Renal cortical epithelial cell (primary cell): ENCODE data around the gene KDM4B. TPM values are rescaled to one million over a fixed set of nuclear protein-coding genes. Genes with fewer than 3 reads are reported as not detected.
"Not testable (repeated sequence)": the region's sequence is repeated elsewhere in the genome, so short reads cannot be mapped to it uniquely, and the experiment has no call there.

Source experiments
- DNase-seq: peaks from one replicate; pipeline ENCODE4 v3.0.0-alpha.2; 2011; ENCODE audit warnings: low read depth
- total RNA-seq: library from RNA; depleted of rRNA; stranded (reverse); fragments of >200 nt; gene quantifications from 2 replicates; pipeline ENCODE4 v1.2.3, GENCODE V29; 2014

KDM4B gene
- total RNA-seq, 1 donor from 2014 or later = 47.0 TPM

DNA sequence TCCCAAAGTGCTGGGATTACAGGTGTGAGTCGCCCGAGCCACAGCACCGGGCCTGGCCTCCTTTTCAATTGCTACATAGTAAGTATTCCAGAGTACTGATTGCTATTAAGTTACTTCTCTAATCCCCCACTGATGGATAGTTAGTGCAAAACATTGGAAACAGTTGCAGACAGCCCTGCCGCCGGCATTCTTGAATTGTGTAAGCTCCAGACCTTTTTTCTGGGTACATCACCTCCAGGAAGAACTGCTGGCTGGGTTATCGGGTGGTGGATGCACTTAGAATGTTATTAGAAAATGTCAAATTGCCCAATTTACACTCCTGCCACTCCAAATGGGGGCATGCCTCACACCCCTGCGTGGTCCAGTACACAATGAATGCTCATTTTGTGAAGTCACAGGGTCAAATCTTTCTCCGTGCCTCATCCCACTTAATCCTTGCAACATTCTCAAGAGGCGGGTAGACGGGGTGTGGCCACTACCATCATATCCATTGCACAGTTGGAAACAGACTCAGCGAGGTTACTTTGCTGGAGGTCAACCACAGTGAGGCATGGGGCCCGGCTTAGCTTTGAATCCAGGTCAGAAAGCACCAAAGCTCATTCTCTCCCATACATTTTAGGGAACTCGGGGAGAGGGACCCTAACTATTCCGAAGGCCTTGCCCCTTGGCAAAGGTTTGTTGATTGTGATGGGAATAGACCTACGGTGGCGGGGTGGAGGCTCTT is 1.0 kb upstream of the KDM4B start:
- DNase-seq = peak; percentile 15

DNA sequence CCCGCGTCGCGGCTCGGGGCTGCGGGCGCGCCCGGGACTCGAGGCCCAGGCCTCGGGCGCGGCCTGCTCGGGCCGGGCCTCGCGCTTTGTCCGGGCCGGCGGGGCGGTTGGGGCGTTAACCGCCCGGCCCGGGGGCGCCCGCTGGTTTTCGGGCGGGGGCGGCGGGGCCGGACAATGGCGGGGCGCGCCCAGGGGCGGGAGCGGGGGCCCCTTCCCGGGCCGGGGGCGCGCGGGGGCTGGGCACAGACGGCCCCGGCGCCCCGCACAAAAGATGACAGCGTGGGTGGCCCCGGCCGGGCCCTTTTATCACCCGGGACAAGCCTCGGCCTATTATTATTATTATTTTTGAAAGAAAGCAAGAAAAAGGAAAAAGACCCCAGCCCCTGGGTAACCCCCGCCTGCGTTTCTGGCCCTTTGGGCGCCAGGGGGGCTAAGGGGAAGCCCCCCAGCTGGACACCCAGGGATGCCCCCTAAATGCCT is 419 bp downstream of the KDM4B start:
- DNase-seq = no peak

DNA sequence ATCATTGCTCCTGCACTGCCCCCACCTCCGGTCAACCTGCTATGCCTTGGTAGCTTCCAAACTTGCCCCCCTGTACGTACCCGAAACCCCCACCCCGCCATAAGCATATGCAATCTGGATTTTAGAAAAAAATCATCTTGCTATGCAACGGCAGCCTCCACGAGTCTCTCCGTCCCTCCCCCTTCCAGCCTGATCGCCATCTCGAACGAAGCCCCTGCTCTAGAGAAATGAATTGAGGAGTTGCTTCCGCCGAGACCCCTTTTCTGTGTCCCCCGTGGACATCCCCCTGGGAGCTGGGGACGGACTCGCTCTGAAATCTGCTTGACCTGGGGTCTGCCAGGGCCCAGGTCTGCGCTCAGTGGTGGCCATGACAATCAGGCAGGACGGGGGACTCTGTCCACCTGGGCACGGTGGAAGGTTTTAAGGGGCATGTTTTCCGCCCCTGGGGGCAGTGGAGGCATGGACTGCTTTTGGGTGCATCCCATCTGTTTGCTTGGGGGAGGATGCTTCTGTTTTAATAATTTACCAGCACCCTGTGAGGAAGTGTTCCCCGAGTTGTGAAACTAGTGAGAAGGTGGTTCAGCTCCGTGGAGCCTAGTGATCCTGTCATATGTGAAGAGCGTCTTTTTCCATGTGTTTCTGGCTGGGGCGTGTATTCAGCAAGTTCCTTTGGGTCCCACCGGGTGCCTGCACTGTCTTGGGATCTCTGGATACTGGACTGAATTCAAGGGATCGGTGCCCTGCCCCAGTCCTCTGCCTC is 1.0 kb downstream of the KDM4B start:
- DNase-seq = peak; percentile 53

DNA sequence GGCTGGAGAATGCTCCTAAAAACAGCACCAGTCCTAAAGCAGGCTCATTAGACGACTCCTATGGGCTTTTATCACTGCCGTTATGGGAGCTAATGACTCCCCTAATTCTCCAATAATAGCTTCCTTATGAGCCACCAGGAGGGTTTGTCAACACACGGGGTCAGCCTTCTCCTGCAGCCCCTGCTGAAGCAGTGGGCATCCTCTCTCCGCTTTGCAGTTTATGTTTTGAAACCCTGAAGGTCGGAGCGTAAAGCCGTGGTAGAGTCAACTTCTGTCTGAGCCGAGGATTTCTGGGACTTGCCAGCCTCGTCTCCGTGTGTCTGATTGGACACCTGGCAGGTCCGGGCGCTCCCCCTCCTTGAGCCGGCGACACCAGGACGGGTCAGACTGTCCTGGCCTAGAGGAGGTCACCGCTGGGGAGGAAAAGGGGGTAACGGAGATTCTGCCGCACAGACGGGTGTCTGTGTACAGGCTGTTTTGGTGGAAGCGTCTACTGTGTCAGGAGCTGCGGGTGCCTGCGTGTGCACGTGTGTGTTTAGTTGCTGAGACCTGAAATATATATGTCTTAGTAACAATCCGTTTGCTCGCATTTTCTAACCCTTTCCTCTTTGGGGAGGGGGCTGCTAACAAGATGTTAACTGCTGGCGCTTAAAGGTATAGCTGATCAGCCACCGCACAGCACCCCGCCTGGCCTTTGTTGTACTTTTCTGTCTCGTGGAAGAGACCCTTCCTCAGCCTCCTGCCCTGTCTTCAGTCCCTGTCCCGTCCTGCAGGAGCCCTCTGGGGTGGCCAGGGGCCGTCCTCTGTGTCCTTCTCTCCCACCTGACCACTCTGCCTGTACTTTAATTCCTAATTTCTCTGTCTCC is 1.9 kb downstream of the KDM4B start:
- DNase-seq = no peak

DNA sequence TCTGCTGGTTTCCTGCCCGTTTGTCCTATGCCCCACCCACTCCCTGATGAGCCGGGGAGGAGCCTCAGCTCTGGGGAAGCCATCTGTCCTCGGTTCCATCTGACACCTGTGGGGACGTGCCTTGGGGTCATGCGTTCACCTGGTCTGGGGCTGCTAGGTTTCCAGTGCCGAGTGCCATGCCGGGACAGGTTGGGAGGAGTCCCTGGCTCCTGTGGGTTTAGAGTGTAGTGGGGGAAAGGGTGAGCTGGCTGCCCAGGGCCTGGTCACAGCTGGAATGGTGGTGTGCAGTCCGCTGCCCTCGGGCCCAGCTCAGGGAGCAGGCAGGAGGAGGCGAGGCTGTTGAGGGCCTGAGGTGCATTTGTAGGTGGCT is 2.5 kb downstream of the KDM4B start:
- DNase-seq = no peak

DNA sequence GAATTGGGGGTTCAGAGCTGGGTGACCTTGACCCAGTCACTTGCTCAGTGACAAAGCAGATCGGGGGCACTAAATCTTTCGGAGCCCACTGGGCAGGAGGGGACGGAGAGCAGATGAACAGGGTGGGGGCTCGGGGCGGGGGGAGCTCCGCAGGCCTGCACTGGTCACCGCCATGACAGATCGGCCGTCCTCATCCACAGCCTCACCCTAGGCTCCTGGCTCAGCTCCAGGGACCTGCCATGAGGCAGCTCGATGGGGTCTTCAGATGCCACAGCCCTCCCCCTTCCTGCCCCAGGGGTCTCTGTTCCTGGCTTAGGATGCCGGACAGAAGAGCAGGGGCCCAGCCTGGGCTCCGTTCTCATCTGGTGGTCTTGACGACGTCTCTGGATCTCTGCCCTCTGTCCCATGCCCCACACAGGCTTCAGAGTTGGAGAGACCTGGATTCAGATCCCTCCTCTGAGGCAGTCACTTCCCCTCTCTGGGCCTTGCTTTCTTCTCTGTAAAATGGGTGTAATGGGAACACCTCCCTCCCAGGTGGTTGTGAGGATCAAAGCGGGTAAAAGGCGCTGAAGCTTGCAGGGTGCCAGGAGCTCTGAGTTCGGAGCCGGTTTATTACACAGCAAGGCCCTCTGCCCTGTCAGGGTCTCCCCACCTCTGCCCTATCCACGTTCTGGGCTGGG is 3.0 kb downstream of the KDM4B start:
- DNase-seq = no peak

DNA sequence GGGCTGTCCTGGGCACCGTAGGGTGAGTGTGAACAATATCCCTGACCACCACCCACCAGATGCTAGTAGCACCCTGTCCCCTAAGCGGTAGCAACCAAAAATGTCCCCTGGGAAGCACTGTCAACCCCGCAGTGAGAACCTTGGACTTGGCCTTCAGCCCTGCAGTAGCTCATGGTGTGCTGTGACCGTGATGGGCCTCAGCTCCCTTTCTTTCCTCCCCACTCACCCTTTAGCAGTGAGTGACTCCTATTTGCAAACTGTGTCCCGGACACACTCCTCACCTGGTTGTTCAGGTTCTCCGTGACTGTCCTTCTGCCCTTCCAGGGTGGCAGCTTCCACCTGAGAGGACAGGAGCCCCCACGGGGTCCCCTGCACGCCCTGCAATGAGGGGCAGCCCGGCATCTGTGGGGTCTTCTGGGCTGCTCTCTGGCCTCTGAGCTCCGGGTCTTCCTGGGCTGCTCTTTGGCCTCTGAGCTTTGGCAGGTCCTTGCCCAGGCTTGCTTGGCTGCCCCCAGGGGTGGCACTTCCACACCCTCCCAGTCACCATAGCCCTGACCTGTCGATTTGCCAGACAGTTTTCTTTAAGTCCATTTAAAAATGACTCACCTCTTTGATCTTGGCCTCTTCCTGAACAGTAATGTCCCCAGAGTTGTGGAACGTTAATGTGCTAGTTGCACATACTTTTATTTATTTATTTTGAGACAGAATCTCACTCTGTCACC is 3.8 kb downstream of the KDM4B start:
- DNase-seq = peak; percentile 84

DNA sequence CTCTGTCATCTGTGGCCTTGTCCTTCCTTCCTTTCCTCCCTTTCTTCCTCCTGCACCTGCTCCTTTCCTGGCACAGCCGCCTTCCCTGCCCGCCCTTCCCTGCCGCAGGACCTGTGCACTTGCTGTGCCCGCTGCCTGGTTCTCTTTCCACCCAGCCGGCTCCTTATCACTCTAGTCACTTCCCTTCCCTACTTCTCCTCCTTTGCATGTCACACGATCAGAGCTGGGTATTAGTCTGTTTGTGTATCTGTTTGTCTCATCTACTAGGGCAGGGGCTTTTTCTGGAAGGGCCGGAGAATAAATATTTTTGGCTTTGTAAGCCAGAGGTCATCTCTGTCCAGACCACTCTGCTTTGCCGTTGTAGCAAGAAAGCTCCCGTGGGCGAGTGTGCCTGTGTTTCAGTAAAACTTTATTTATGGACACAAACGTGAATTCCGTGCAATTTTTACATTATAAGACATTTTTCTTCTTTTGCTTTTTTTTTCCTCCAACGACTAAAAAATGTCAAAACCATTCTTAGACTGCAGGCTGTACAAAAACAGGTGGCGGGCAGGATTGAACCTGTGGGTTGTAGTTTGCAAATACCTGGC is 6.1 kb downstream of the KDM4B start:
- no peak for DNase-seq

DNA sequence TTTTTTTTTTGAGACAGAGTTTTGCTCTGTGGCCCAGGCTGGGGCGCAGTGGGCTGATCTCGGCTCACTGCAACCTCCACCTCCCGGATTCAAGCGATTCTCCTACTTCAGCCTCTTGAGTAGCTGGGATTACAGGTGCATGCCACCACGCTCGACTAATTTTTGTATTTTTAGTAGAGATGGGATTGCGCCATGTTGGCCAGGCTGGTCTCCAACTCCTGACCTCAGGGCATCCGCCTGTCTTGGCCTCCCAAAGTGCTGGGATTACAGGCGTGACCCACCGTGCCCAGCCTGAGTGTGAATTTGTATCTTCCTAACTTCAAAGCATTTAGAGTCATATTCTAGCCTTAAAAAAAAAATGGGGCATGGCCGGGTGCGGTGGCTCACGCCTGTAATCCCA is 6.7 kb downstream of the KDM4B start:
- not testable (repeated sequence) for DNase-seq

DNA sequence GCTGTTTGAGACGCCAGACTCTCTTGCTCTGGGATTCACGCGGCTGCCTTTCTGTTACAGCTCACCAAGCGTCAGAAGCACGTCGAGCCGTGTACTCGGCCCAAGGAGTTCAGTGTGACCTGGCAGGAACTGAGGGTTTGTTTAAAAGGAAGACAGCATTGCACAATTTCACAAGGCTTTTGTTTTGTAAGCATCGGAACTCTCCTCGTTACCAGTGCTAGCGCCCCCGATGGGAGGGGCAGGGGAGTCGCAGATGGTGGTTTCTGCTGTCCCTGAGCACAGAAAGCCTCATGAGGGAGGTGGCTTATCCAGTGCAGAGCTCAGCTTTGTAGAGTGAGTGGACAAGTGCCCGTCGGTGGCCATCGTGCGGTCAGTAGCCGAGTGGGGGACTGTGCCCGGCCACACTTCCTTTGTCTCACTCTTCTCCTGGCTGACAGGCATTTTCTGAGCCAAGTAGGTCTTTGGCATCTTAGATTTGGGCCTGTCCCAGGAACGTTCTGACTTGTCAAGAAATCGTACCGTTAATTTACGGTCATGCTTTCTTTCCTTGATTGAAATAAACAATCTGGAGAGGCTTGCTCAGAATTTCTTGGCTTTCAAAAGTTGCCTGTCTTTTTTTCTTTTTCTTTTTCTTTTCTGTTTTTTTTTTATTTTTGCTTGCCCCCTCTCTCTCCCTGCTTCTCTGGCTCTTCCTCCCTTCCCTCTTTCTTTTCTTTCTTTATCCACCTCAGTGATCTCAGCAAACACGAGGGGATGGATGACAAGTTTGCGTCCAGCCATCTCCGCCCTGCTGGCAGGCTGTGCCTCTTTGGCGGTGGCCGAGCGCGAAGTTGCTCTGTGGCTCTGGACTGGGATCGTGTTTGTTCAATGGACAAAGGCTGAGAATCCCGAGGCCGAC is 7.7 kb downstream of the KDM4B start:
- peak; percentile 93 for DNase-seq

DNA sequence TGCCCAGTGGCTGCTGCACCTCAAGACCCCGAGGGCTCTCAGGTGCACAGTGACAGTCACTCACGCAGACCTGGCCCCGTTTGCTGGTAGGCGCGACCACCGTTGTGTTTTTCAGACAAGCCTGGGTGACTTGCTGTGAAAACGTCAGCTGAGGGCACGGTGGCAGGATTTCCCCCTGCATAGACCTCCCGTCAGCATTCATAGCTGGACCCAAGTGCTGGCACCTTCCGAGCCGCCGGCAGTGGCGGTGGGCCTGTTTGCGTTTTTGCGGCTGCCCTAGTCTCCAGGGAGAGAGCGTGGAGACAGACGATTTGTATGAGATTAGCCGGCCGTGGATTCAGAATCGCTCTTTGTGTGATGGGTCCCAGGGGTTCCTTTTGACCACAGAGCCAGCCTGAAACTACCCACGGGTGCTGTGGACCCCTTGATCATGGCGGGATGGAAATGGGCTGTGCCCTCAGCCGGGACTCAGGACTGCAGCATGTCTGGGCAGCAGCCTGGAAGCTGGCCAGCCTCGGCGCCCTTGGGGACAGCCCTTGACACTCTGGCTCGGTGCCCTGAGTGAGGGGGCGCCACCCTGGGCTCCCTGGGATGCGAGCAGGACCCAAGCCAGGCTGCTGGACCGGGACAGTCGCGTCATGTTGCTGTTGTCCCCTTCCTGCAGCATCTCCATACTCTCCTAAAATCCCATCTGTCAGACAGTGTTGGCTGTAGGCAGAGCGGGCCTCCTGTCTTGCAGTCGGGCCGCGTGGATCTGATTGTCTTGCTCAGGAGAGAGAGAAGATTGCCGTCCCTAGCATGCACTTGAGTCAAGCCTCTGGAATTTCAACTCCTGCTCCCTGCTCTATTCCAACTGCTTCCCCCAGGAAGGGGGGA is 8.6 kb downstream of the KDM4B start:
- DNase-seq = peak; percentile 25

DNA sequence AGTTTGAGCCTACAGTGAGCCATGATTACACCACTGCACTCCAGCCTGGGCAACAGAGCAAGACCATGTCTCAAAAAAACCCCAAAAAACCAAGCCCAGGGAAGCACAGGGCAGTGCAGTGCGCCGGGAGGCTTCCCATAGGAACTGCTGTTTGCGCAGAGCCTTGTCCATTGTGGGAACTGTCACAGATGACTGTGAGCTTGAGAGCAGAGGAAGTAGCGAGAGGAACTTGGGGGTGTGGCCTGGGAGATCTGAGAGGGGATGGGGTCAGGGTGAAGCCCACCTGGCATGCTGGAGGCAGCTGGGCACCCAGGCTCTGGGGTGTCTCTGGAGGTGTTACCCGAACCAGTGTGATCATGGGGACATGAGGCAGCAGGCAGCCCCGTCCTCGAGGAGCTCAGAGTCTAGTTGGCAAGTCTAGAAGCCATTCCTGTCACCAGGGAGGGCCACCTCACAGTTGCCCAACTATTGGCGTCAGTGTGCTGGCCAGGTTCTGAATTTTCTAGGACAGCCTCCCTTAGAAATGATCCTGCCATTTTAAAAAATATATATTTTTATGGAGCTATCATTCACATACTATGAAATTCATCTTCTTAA is 10.4 kb downstream of the KDM4B start:
- no peak for DNase-seq

DNA sequence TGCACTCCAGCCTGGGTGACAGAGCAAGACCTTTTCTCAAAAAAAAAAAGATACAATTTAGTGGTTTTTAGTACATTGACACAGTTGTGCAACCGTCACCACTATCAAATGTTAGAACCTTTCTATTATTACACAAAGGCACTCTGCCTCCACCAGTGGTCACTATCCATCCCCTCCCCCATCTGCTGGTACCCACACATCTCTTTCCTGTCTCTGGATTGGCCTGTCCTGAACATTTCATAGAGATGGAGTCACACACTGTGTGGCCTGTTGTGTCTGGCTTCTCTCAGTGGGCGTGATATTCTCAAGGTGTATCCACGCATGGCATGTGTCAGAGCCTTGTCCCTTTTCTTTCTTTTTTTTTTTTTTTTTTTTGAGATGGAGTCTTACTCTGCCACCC is 11.2 kb downstream of the KDM4B start:
- peak; percentile 33 for DNase-seq

DNA sequence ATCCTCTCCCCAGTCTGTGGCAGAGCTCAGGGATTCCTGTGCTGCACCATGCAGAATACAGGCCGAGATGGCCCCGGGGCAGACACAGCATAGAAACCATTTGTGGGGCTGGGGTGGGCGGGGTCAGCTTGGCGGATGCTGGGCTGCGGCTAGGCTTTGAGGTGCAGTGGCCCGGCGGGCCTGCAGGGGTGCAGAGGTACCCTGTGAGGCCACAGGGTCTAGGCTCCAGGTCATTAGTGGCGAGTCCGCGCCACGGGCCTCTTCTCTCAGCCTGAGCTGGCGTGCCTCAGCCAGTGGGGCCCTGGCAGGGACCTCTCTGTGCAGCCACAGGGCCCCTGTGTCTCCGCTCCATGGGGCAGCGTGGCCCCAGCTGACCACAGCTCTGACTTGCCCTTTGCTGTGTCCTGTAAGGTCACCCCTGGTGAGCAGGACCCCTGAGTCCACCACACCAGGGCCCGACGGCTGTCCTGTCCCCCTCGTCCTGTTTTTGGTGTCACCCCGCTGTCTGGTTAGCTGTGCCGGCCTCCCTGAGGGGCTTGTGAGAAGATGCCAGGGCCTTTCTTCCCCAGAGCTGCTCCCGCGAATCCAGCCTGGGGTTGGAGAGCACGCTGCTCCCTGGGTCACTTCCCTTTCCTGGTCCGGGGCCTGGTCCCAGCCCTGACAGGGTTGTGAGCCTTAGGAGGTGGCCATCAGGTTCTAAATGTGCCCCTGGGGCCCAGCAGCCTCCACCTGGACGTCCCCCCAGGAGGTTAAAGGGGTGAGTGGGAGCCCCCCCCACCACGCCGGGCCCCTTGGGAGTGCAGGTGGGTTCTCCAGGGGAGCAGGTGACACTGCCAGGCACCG is 12.1 kb downstream of the KDM4B start:
- DNase-seq = no peak

DNA sequence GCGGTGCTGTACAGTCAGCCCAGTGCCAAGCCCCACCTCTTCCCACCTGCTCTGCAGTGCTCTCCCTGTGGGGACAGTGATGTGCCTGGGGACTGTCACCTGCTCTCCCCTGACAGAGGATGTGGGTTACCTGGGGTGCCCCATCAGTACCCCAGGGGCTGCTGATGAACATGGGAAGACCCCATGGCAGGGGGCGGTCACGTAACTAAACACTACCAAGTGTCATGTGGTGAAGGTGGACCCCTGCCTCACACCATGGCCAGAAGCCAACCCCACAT is 12.7 kb downstream of the KDM4B start:
- no peak for DNase-seq

DNA sequence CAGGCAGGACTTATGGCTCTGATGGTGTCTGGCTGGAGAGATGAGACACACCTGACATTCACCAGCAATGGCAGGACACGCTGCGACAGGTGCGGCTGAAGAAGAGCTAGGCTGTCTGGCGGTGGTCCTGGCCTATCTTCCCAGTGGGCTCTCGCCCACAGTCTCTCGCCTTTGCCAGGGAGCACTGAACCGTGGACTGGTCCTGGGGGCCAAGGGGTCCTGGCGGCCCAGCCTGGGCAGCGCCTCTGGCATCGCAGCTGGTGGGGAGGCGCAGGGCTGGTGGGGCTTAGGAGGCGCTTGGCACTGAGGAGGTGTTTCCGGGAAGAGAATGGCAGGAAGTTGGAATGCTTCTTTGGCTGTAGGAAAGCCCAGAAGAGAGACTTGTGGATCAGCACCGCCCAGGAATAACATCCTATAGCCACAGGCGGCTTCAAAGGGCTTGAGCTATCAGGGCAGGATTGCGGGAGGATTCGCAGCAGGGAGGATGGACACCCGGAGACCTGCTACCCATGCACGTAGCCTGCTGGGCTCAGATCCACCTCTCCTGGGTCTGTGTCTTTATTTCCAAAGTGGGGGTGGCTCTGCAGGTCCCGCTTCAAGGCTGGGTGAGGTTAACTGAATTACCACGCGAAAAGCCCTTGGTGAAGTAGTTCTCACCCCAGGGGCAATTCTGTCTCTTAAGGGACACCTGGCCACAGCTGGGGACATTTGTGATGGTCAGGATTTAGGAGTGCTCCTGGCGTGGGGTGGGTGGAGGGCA is 14.6 kb downstream of the KDM4B start:
- DNase-seq = no peak

DNA sequence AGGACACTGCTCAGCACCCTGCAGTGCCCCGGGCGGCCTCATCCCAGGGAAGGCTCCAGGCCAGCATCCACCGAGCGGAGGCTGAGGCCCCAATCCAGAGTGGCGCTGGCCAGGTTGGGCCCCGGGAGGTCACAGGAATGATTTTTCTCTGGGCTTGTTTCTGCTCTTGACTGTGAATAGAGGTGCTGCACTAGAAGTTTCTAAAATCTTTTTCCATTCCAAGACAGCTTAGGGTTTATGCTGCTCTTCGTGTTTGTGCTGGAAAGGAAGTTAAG is 15.1 kb downstream of the KDM4B start:
- DNase-seq = no peak
